ENCODE measurements around the gene HNRNPAB. TPM values are rescaled to one million over a fixed set of nuclear protein-coding genes. Genes with fewer than 3 reads are reported as not detected.

Gene HNRNPAB
- 46.8 and 47.7 TPM in 2 replicates for total RNA-seq

DNA sequence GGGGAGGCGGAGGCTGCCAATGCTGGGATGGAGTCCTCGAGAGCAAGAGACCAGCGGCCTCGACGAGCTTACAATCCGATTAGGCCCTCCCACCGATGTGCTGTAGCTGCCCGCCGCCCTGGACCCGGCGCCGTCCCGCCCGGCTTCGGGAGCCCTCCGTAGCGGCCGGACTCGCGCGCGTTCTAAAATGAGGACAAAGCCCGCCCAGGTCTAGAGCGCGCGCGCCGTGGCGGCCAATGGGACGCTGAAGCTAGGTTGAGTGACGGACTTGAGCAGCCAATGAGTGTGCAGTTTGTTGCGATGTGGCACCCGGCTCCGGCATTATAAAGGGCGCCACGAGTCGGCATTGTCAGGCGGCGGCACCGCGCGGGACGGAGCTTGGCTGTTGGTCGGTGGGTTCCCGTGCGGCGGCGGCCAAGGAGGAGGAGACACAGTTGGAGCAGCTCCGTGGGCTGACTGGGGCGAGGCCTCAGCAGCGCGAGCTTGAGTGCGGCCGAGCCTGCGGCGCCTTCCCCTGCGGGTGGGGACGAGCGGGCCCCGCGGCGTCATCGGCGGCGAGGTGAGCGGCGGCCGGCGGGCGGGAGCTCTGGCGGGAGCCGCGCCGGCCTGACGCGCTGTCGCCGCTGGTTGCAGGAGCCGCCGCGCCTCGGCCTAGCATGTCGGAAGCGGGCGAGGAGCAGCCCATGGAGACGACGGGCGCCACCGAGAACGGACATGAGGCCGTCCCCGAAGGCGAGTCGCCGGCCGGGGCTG lies at the start of gene HNRNPAB:
Gene HNRNPAB, plus strand, starts transcription at position 352 of the 753 bp plus-strand sequence. Its CDS starts 305 bp downstream, at position 657.

DNA sequence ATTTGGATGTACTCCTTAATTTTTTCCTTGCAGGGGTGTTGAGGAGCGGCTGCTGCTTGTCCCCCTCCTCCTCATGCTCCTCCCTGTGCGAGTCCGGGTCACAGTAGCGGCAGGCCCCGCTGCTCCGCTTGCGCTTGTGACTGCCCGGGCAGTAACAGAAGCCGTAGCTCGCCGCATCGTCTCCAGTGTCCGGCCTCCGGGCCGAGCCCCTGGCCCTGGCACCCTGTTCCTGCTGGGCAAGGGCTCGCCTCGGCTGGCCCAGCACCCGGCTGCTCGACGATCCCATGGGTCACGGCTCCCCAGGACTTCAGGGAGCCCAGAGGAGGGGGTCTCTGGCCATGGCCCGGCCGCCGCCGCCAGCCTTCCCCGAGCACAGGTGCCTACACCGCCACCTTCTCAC lies 17.3 kb upstream of the HNRNPAB start, which contains the start of gene GMCL2:
Gene GMCL2, minus strand, starts transcription at position 358 of the 400 bp plus-strand sequence. Its CDS starts 72 bp downstream, at position 286.

GRCh38 chr5:178232124-178232919 lies 28.0 kb downstream of the HNRNPAB start, which contains the start of gene PHYKPL:
Gene PHYKPL (minus strand): TSS chr5:178232802. CDS start chr5:178232550, 252 bp downstream.

Other genes with a start within 250 kb of the HNRNPAB start
- gene PROP1, start 208.3 kb upstream of the HNRNPAB start, total RNA-seq = not detected in 2 replicates
- 11.7 and 22.0 TPM in 2 replicates for gene N4BP3, start 91.0 kb upstream of the HNRNPAB start, total RNA-seq
- 27.1 and 28.0 TPM in 2 replicates for gene RMND5B, start 73.5 kb upstream of the HNRNPAB start, total RNA-seq
- gene NHP2, start 50.6 kb upstream of the HNRNPAB start, total RNA-seq = 77.8 and 98.2 TPM in 2 replicates
- gene GMCL2, start 17.2 kb upstream of the HNRNPAB start, total RNA-seq = not detected in 2 replicates
- gene PHYKPL, start 28.3 kb downstream of the HNRNPAB start, total RNA-seq = 38.8 and 44.0 TPM in 2 replicates

All from dermis lymphatic vessel endothelial cell (primary cell).